ENCODE measurements around the gene TOP2B. TPM values are rescaled to one million over a fixed set of nuclear protein-coding genes. Genes with fewer than 3 reads are reported as not detected.

Gene TOP2B
- total RNA-seq, 1 experiment from 2014 or later = 181 TPM

DNA sequence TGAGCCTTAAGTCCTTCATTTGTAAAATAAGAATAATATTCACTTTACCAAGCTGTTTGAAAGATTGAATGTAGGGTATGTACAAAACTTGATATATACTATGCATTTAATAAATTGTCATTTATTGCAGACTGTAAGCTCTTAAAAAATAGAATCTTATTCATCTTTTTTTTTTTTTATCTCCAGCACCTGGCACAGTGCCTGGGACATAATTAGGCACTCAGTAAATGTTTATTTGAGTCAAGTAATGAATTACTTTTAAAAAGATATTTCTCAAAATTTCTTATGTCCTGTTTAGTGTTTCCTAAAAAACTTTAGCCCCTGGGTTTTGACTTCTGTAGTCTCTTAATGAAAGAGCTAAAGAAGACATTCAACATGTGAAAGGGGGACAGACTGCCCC is 71.7 kb downstream of the TOP2B start:
- Histone ChIP-seq H3K4me2 (ENCODE audit: insufficient read depth, insufficient read length, low read length) (no peak overlapping the region), H4K8ac (replicated peaks; ENCODE audit: insufficient read length, low read depth, low read length) (no peak overlapping the region), H3K9ac (ENCODE audit: extremely low read depth, insufficient read length, low read length) (no peak overlapping the region), H3K9me3 (ENCODE audit: control insufficient read depth, low read depth, low read length) (no peaks in the 10 kb centered on the region), H2BK120ac (ENCODE audit: low read depth, low read length, poor library complexity, severe bottlenecking) (no peak overlapping the region), H3K4ac (ENCODE audit: low read depth, low read length) (no peak overlapping the region), H3K23ac (ENCODE audit: insufficient read length, low read depth, low read length) (no peak overlapping the region), H2AFZ (ENCODE audit: low read length) (no peak overlapping the region), H3K27me3 (ENCODE audit: insufficient read depth, low read length) (no peaks in the 10 kb centered on the region), H2BK12ac (ENCODE audit: insufficient read length, low read depth, low read length) (no peak overlapping the region), H4K20me1 (ENCODE audit: control insufficient read depth, insufficient read depth, insufficient read length) (no peaks in the 10 kb centered on the region), H4K5ac (ENCODE audit: insufficient read length, low read depth, low read length) (no peak overlapping the region), H2BK20ac (ENCODE audit: low read depth, low read length, poor library complexity, severe bottlenecking) (no peak overlapping the region), H3K14ac (ENCODE audit: insufficient read depth, low read length) (no peak overlapping the region), H3K79me2 (ENCODE audit: insufficient read depth, low read length) (no peaks in the 10 kb centered on the region), H4K91ac (ENCODE audit: insufficient read length, low read depth, low read length) (no peak overlapping the region), H3K79me1 (ENCODE audit: insufficient read depth, low read depth, low read length, poor library complexity, severe bottlenecking) (no peaks in the 10 kb centered on the region), H3K18ac (ENCODE audit: insufficient read length, low read depth, low read length) (no peak overlapping the region), H3K23me2 (ENCODE audit: insufficient read length, low read depth, low read length, poor library complexity, severe bottlenecking) (no peaks in the 10 kb centered on the region), H3T11ph (ENCODE audit: low read length) (no peak overlapping the region), H3K4me1 (ENCODE audit: insufficient read depth, low read length) (no peaks in the 10 kb centered on the region), H2AK5ac (ENCODE audit: insufficient read length, low read length) (no peak overlapping the region), H2BK15ac (ENCODE audit: low read depth, low read length) (no peak overlapping the region), H3K27ac (ENCODE audit: insufficient read length, low read depth, low read length) (no peak overlapping the region), H3K56ac (ENCODE audit: insufficient read length, low read depth, low read length) (no peak overlapping the region), H2BK5ac (ENCODE audit: insufficient read length, low read length) (no peak overlapping the region)
- no peaks in the 10 kb centered on the region for H3K9me3 Mint-ChIP-seq
- H3K27ac Mint-ChIP-seq = no peak overlapping the region
- no peak for DNase-seq
- peaks cover 0 to 12% (median 6%) of the 10 kb centered on the region in 3 experiments; a peak in 5 of 7 replicates for H3K36me3 Mint-ChIP-seq (ENCODE audit: insufficient read depth in 1 of 3, low read depth in 3 of 3)
- H3K4me1 Mint-ChIP-seq = peaks cover 14 to 16% of the 10 kb centered on the region in 2 experiments
- TF ChIP-seq, protein P1, sequence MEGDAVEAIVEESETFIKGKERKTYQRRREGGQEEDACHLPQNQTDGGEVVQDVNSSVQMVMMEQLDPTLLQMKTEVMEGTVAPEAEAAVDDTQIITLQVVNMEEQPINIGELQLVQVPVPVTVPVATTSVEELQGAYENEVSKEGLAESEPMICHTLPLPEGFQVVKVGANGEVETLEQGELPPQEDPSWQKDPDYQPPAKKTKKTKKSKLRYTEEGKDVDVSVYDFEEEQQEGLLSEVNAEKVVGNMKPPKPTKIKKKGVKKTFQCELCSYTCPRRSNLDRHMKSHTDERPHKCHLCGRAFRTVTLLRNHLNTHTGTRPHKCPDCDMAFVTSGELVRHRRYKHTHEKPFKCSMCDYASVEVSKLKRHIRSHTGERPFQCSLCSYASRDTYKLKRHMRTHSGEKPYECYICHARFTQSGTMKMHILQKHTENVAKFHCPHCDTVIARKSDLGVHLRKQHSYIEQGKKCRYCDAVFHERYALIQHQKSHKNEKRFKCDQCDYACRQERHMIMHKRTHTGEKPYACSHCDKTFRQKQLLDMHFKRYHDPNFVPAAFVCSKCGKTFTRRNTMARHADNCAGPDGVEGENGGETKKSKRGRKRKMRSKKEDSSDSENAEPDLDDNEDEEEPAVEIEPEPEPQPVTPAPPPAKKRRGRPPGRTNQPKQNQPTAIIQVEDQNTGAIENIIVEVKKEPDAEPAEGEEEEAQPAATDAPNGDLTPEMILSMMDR (conservative IDR thresholded peaks at IDR 0.05) = no peak
- no peak overlapping the region for H3K4me3 Mint-ChIP-seq
- no peaks in the 10 kb centered on the region for H3K27me3 Mint-ChIP-seq (ENCODE audit: low read depth)
